Thoracic aorta (tissue), 2 donors: Measurements from ENCODE around the gene HSPB2. TPM values are rescaled to one million over a fixed set of nuclear protein-coding genes. Genes with fewer than 3 reads are reported as not detected.

Experiments
- ATAC-seq: fragments of 150-250 bp; one replicate; pipeline ENCODE4 v1.8.0; 2017; ENCODE audit warnings: low read depth; ENCODE audit not compliant: insufficient number of reproducible peaks, low FRiP score
- DNase-seq: peaks from one replicate; pipeline ENCODE4 v3.0.0-alpha.2; 2020; ENCODE audit warnings: low spot score
- H3K27ac ChIP-seq, 2 donors: fragments of 200-600 bp; sonication (generic); 1 replicate in 1 of 2; 2 replicates in 1 of 2; pipeline ENCODE4 v1.5.1; 2016; ENCODE audit warnings: mild to moderate bottlenecking in 2 of 2, moderate library complexity in 2 of 2
- H3K27me3 ChIP-seq: fragments of 200-600 bp; sonication (generic); replicated peaks from 2 replicates; pipeline ENCODE4 v1.6.0; 2016; ENCODE audit warnings: mild to moderate bottlenecking; ENCODE audit not compliant: insufficient read depth
- H3K36me3 ChIP-seq: fragments of 200-600 bp; sonication (generic); one replicate; pipeline ENCODE4 v1.5.1; 2016
- H3K4me1 ChIP-seq, 2 donors: fragments of 200-600 bp; sonication (generic); 1 replicate in 1 of 2; 2 replicates in 1 of 2; pipeline versions ENCODE4 v1.5.1 to v1.6.0; 2016; ENCODE audit warnings: low read depth in 2 of 2, mild to moderate bottlenecking in 1 of 2; ENCODE audit not compliant: control insufficient read depth in 1 of 2
- H3K4me3 ChIP-seq: fragments of 200-600 bp; sonication (generic); 2 replicates; pipeline ENCODE4 v1.5.1; 2016; ENCODE audit warnings: mild to moderate bottlenecking
- H3K9me3 ChIP-seq: fragments of 200-600 bp; sonication (generic); 2 replicates; pipeline ENCODE4 v1.5.1; 2016
- total RNA-seq, 2 donors: library from RNA; depleted of rRNA; stranded (reverse); fragments of >200 nt; gene quantifications; one replicate each; pipeline versions ENCODE4 v1.1.0 to v1.2.3, GENCODE V29; 2016
- TF ChIP-seq, protein P1 (sequence below): fragments of 200-600 bp; sonication (generic); IDR thresholded peaks from one replicate; pipeline ENCODE4 v1.5.1; 2019; ENCODE audit warnings: antibody characterized with exemption

HSPB2 gene
- total RNA-seq, 2 donors from 2014 or later = 2.2 to 3.1 TPM

DNA sequence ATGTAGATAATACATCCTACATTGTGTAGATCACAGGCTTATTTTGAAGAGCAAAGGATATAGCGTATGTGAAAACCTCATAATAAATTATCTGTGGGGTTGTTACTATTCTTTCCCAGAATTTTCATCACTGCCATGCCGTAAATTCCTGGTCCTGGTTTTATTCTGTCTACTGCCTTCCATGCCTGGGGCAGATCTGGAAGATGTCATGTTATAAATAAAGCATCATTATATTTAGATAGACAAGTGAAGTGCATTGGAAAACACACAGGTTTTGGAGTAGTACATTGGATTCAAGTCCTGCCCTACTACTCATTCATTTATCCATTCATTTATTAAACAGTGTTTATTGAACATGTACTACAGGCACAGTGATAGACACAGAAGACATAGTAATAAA lies 8.4 kb downstream of the HSPB2 start:
- ATAC-seq = no peak
- TF ChIP-seq, protein P1, sequence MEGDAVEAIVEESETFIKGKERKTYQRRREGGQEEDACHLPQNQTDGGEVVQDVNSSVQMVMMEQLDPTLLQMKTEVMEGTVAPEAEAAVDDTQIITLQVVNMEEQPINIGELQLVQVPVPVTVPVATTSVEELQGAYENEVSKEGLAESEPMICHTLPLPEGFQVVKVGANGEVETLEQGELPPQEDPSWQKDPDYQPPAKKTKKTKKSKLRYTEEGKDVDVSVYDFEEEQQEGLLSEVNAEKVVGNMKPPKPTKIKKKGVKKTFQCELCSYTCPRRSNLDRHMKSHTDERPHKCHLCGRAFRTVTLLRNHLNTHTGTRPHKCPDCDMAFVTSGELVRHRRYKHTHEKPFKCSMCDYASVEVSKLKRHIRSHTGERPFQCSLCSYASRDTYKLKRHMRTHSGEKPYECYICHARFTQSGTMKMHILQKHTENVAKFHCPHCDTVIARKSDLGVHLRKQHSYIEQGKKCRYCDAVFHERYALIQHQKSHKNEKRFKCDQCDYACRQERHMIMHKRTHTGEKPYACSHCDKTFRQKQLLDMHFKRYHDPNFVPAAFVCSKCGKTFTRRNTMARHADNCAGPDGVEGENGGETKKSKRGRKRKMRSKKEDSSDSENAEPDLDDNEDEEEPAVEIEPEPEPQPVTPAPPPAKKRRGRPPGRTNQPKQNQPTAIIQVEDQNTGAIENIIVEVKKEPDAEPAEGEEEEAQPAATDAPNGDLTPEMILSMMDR = no peak

DNA sequence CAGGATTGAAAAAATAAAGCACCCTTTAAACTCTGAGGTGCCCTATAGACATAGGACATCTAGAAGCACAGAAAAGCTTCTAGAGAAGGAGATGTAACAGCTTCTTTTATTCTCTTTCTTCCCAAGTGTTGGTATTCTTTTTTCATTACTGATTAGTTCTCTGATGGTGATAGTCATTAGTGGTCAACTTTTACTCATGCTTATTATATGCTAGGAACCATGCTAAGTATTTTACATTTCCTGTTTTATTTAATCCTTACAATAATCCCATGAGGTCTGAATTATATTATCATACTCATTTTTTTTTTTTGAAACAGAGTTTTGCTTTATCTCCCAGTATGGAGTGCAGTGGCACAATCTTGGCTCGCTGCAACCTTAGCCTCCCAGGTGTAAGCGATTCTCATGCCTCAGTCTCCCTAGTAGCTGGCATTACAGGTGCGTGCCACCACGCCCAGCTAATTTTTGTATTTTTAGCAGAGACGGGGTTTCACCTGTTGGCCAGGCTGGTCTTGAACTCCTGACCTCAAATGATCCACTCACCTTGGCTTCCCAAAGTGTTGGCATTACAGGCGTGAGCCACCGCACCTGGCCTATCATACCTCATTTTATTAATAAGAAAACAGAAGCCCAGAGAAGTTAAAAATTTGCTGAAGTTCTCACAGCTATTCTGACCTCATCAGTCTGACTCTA lies 9.2 kb downstream of the HSPB2 start:
- DNase-seq (no peak), ATAC-seq (no peak)
- Histone ChIP-seq H3K27ac (peak overlapping the region; percentile 97), H3K27me3 (no peaks in the 10 kb centered on the region), H3K9me3 (no peaks in the 10 kb centered on the region), H3K4me1 (peaks cover 31 to 54% of the 10 kb centered on the region in 2 donors), H3K36me3 (no peaks in the 10 kb centered on the region), H3K4me3 (no peak overlapping the region)
- TF ChIP-seq, protein P1 = no peak

More for the DNA sequence above, 8.4 kb downstream of the HSPB2 start:
- no peak for DNase-seq
- Histone ChIP-seq H3K36me3 (no peaks in the 10 kb centered on the region), H3K4me3 (no peak overlapping the region), H3K27me3 (no peaks in the 10 kb centered on the region), H3K27ac (peak overlapping the region in 1 of 2 donors; percentile 97), H3K9me3 (no peaks in the 10 kb centered on the region), H3K4me1 (peaks cover 28 to 53% of the 10 kb centered on the region in 2 donors)

DNA sequence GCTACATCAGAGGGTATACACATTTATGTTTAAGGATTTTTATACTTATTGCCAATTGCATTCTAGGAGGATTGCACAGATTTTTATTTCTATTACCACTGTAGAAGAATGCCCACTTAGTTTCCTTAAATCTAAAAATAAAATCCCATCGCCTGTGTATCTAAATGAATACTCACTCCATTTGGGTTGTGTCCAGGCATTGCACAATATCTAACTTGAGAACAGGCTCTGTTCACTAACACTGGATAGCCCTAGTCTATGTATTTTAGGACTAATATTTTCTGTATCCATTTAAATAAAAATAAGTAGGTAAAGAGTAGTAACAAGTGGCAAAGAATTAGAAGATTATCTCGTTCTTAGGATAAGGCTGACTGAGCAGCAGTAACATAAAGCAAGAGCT lies 10.3 kb downstream of the HSPB2 start:
- peaks cover 30 to 55% of the 10 kb centered on the region in 2 donors for H3K4me1 ChIP-seq
- DNase-seq = peak; percentile 81
- no peaks in the 10 kb centered on the region for H3K36me3 ChIP-seq
- TF ChIP-seq, protein P1 = no peak
- no peak for ATAC-seq
- peak overlapping the region; percentile 55 for H3K4me3 ChIP-seq
- peak overlapping the region; percentile 97 for H3K27ac ChIP-seq
- no peaks in the 10 kb centered on the region for H3K27me3 ChIP-seq
- H3K9me3 ChIP-seq = no peaks in the 10 kb centered on the region

DNA sequence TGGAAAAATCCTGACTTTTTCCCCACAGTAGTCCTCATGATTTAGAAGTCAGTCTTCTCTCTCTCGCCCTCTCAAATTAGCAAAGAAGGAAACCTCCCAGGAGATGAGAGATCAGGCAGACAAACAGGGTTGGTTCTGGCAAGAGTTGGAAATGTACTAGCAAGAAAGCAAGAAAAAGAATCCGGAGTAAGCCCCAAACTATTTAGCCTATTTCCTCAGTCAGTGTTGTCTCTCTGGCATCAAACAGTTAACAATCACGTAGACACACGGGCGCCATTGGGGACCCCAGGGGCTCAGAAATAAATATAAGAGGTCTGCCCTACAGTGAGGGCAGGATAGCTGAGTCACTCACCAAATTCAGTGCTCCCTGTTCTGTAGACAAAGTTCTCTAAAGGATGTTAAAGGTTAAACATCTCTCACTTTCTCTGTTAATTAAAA lies 10.8 kb downstream of the HSPB2 start:
- Histone ChIP-seq H3K4me1 (peaks cover 29 to 53% of the 10 kb centered on the region in 2 donors), H3K9me3 (no peaks in the 10 kb centered on the region), H3K4me3 (peak overlapping the region; percentile 55), H3K27ac (peak overlapping the region; percentile 97), H3K36me3 (no peaks in the 10 kb centered on the region), H3K27me3 (no peaks in the 10 kb centered on the region)
- TF ChIP-seq, protein P1 = no peak
- ATAC-seq = peak; percentile 24
- no peak for DNase-seq

DNA sequence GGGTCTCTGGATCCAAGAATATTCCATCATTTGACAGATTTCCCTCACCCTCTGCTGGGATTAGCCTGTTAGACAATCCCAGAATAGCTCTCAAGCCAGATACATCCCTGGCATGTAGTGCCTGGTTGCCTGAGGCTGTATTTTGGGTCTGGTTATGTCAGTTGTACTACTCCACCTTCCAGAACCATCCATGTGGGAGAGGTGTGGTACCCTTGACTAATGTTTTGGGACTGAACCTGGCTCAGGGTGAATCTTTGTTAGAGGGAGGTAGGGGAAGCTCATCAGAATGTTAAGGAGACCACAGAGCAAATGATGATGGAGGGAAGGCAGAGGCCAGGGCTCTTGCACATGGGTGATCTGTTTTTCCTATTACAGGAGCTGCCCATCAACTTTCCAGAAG lies 11.4 kb downstream of the HSPB2 start:
- Histone ChIP-seq H3K4me1 (peaks cover 29 to 47% of the 10 kb centered on the region in 2 donors), H3K4me3 (peak overlapping the region; percentile 55)
- ATAC-seq = no peak

More for the DNA sequence above, 11.4 kb downstream of the HSPB2 start:
- TF ChIP-seq, protein P1 = no peak
- peak overlapping the region; percentile 97 for H3K27ac ChIP-seq
- no peaks in the 10 kb centered on the region for H3K36me3 ChIP-seq
- H3K27me3 ChIP-seq = no peaks in the 10 kb centered on the region
- H3K9me3 ChIP-seq = no peaks in the 10 kb centered on the region
- DNase-seq = no peak
